Natural killer cell (primary cell): Measurements from ENCODE around the gene TBL1X. TPM values are rescaled to one million over a fixed set of nuclear protein-coding genes. Genes with fewer than 3 reads are reported as not detected.
A peak's percentile ranks its signal among the peaks of the same experiment; 100 is the strongest.

Experiments
- ATAC-seq, 3 donors: fragments of 150-1000 bp in 2 of 3; fragments of 200-7000 bp in 1 of 3; cut with Tn5 transposase; 1 replicate in 1 of 3; 2 replicates in 2 of 3; pipeline ENCODE4 v1.10.0; 2021; ENCODE audit warnings: mild to moderate bottlenecking in 2 of 3, moderate library complexity in 2 of 3
- DNase-seq, 2 donors: peaks; one replicate each; pipeline versions ENCODE4 v3.0.0 to v3.0.0-alpha.2; 2013 to 2021; ENCODE audit warnings: mixed read lengths in 1 of 2
- H3K27ac ChIP-seq: one replicate; pipeline ENCODE4 v1.5.1; 2013; ENCODE audit warnings: mild to moderate bottlenecking, low read length
- H3K27me3 ChIP-seq: one replicate; pipeline ENCODE4 v1.6.1; 2013; ENCODE audit warnings: low read length; ENCODE audit not compliant: control insufficient read depth, insufficient read depth
- H3K36me3 ChIP-seq: one replicate; pipeline ENCODE4 v1.6.1; 2013; ENCODE audit warnings: low read length; ENCODE audit not compliant: control insufficient read depth, insufficient read depth
- H3K4me1 ChIP-seq: one replicate; pipeline ENCODE4 v1.6.1; 2013; ENCODE audit warnings: low read length; ENCODE audit not compliant: control insufficient read depth, insufficient read depth
- H3K4me3 ChIP-seq: one replicate; pipeline ENCODE4 v1.5.1; 2013; ENCODE audit warnings: low read length
- H3K9me3 ChIP-seq: one replicate; pipeline ENCODE4 v1.6.1; 2013; ENCODE audit warnings: low read length; ENCODE audit not compliant: control insufficient read depth, insufficient read depth
- H3K27ac Mint-ChIP-seq, 2 donors: one replicate each; pipeline ENCODE4 v1.8.0; 2022; ENCODE audit warnings: mild to moderate bottlenecking in 2 of 2, mixed read lengths in 2 of 2, moderate library complexity in 1 of 2
- H3K27me3 Mint-ChIP-seq, 2 donors: one replicate each; pipeline ENCODE4 v1.8.0; 2022; ENCODE audit warnings: low read depth in 2 of 2, mixed read lengths in 2 of 2
- H3K36me3 Mint-ChIP-seq: one replicate; pipeline ENCODE4 v1.8.0; 2022; ENCODE audit warnings: mixed read lengths
- H3K4me1 Mint-ChIP-seq, 2 donors: one replicate each; pipeline ENCODE4 v1.8.0; 2022; ENCODE audit warnings: mixed read lengths in 2 of 2
- H3K4me3 Mint-ChIP-seq: one replicate; pipeline ENCODE4 v1.8.0; 2022; ENCODE audit warnings: mild to moderate bottlenecking, moderate library complexity, mixed read lengths
- H3K9me3 Mint-ChIP-seq, 2 donors: one replicate each; pipeline ENCODE4 v1.8.0; 2022; ENCODE audit warnings: mixed read lengths in 2 of 2
- CTCF ChIP-seq: fragments of 200-600 bp; IDR thresholded peaks from one replicate; pipeline ENCODE4 v1.8.0; 2022; ENCODE audit warnings: antibody characterized with exemption
- WGBS: methylation state at CpG from one replicate; pipeline ENCODE4 v1.1.7; 2013; ENCODE audit warnings: missing lambda C conversion rate; ENCODE audit not compliant: insufficient coverage; 5-methylcytosine and 5-hydroxymethylcytosine counted together
- intact Hi-C: fragments of 100-400 bp; cut with micrococcal nuclease; formaldehyde crosslinking; loops from one replicate; pipeline ENCODE4 v1.14.2; 2022
- total RNA-seq, 4 donors: library from RNA; stranded (reverse); fragments of 120-200 nt in 1 of 4; gene quantifications; one replicate each; pipeline versions ENCODE4 v1.2.3 to v1.2.4, GENCODE V29; 2013 to 2022

Gene TBL1X
- total RNA-seq, 3 donors from 2014 or later (not counting 1 experiment from before 2014, with no cell fraction given), result 21.9 to 43.8 (median 32.7) TPM

GRCh38 chrX:9638871-9639270 lies 174.0 kb downstream of the TBL1X start:
- no peak overlapping the region for H3K4me3 ChIP-seq
- no peaks in the 10 kb centered on the region for H3K27me3 ChIP-seq
- no peaks in the 10 kb centered on the region for H3K9me3 Mint-ChIP-seq
- no peak for DNase-seq
- no peaks in the 10 kb centered on the region for H3K36me3 Mint-ChIP-seq
- no peaks in the 10 kb centered on the region for H3K36me3 ChIP-seq
- H3K4me1 Mint-ChIP-seq, result peaks cover 13 to 27% of the 10 kb centered on the region in 2 donors
- H3K9me3 ChIP-seq, result no peaks in the 10 kb centered on the region
- no peak overlapping the region for H3K27ac ChIP-seq
- H3K4me1 ChIP-seq, result peaks cover 18% of the 10 kb centered on the region
- H3K27me3 Mint-ChIP-seq, result no peaks in the 10 kb centered on the region
- no peak for TF ChIP-seq CTCF
- intact Hi-C loops, result no loop called here
- no peak overlapping the region for H3K4me3 Mint-ChIP-seq
- ATAC-seq, result no peak
- peak overlapping the region; percentile 15 to 38 for H3K27ac Mint-ChIP-seq

GRCh38 chrX:9642270-9642995 lies 177.6 kb downstream of the TBL1X start:
- H3K9me3 ChIP-seq, result no peaks in the 10 kb centered on the region
- Mint-ChIP-seq H3K27ac (peak overlapping the region; percentile 86 to 92), H3K36me3 (no peaks in the 10 kb centered on the region), H3K27me3 (no peaks in the 10 kb centered on the region), H3K4me3 (peak overlapping the region; percentile 70), H3K9me3 (no peaks in the 10 kb centered on the region), H3K4me1 (peaks cover 27 to 44% of the 10 kb centered on the region in 2 donors)
- H3K36me3 ChIP-seq, result no peaks in the 10 kb centered on the region
- TF ChIP-seq CTCF, result no peak
- no peak overlapping the region for H3K4me3 ChIP-seq
- intact Hi-C loops, result loop anchor here (5.0 kb wide), 4 partner anchors 110 to 300 kb away; no protein-coding TSS in a partner anchor
- peak; percentile 14 to 17 for DNase-seq
- H3K27me3 ChIP-seq, result no peaks in the 10 kb centered on the region
- peaks cover 33% of the 10 kb centered on the region for H3K4me1 ChIP-seq
- H3K27ac ChIP-seq, result no peak overlapping the region
- 76% methylated on average over 10 of the region's 14 CpGs for WGBS
- peak; percentile 48 to 51 (median 50) for ATAC-seq

- Mint-ChIP-seq H3K4me1 (peaks cover 31 to 44% of the 10 kb centered on the region in 2 donors), H3K27me3 (no peaks in the 10 kb centered on the region), H3K27ac (peak overlapping the region; percentile 80 to 84), H3K9me3 (no peaks in the 10 kb centered on the region), H3K36me3 (no peaks in the 10 kb centered on the region), H3K4me3 (peak overlapping the region; percentile 50)
- no peak overlapping the region for H3K27ac ChIP-seq
- H3K4me1 ChIP-seq, result peaks cover 33% of the 10 kb centered on the region
- TF ChIP-seq CTCF, result no peak
- no peak overlapping the region for H3K4me3 ChIP-seq
- no peaks in the 10 kb centered on the region for H3K9me3 ChIP-seq
- H3K27me3 ChIP-seq, result no peaks in the 10 kb centered on the region
- DNase-seq, result no peak
- no peaks in the 10 kb centered on the region for H3K36me3 ChIP-seq
- no peak for ATAC-seq
- intact Hi-C loops, result loop anchor here (1.0 to 5.0 kb wide), 5 partner anchors 33 to 302 kb away; no protein-coding TSS in a partner anchor
- 86% methylated on average over 3 of the region's 4 CpGs for WGBS
Observed at GRCh38 chrX:9643807-9644206, 178.9 kb downstream of the TBL1X start.
